HFFc6 (cell line): ENCODE data around the gene GPR31. TPM values are rescaled to one million over a fixed set of nuclear protein-coding genes. Genes with fewer than 3 reads are reported as not detected.

Experiments used
- DNase-seq: peaks from one replicate; pipeline ENCODE4 v3.0.0-alpha.2; 2018
- H3K27ac Mint-ChIP-seq: 2 replicates; pipeline ENCODE4 v1.8.0; 2020; ENCODE audit warnings: mild to moderate bottlenecking, mixed read lengths
- H3K27me3 Mint-ChIP-seq: 2 replicates; pipeline ENCODE4 v1.8.0; 2021; ENCODE audit warnings: mild to moderate bottlenecking, moderate library complexity, mixed read lengths; ENCODE audit not compliant: insufficient read depth
- H3K36me3 Mint-ChIP-seq: 2 replicates; pipeline ENCODE4 v1.8.0; 2021; ENCODE audit warnings: low read depth, mixed read lengths
- H3K4me1 Mint-ChIP-seq: 2 replicates; pipeline ENCODE4 v1.8.0; 2020; ENCODE audit warnings: low read depth, mixed read lengths
- H3K4me3 Mint-ChIP-seq: 2 replicates; pipeline ENCODE4 v1.8.0; 2020; ENCODE audit warnings: mild to moderate bottlenecking, moderate library complexity, mixed read lengths
- H3K9me3 Mint-ChIP-seq: 2 replicates; pipeline ENCODE4 v1.8.0; 2020; ENCODE audit warnings: mild to moderate bottlenecking, mixed read lengths
- total RNA-seq, 6 experiments: library from RNA; stranded (reverse); fragmentation: NEBNext Ultra II Directional; extraction: Animal tissue kit (Norgen Biotek cat#: 25700); gene quantifications; 2 replicates in 1 of 6; 3 replicates in 5 of 6; pipeline ENCODE4 v1.2.3, GENCODE V29; 2021
- TF ChIP-seq, protein P1 (sequence below): fragments of 200-600 bp; sonication (generic); IDR thresholded peaks from 2 replicates; pipeline ENCODE4 v1.5.0; 2021; ENCODE audit warnings: antibody characterized with exemption, mild to moderate bottlenecking

Gene GPR31
- total RNA-seq, 6 experiments from 2014 or later, result not detected

DNA sequence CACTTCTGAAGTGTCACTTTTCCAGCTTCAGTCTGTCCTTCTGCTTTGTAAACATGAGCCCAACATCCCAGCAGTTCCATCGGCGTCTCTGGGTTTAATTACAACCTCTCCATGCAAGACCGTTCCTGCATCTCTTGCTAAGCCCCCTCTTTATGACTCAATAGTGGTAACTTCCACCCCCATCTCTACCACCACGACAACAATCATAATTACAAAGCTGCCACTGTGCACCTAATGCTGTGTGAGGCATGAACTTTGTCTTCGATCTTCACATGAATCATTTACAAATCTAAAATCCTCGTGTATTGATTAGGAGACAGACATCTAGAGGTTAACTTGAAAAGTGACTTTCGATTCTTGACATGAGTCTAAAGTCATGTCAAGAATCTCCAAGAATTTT lies 39.8 kb downstream of the GPR31 start:
- 0 out of 2 replicates have a peak, but pooled peaks cover 3% of the 10 kb centered on the region for H3K27me3 Mint-ChIP-seq
- no peaks in the 10 kb centered on the region for H3K4me1 Mint-ChIP-seq
- H3K36me3 Mint-ChIP-seq, result peaks cover 12% of the 10 kb centered on the region
- H3K4me3 Mint-ChIP-seq, result no peak overlapping the region
- peaks cover 63% of the 10 kb centered on the region for H3K9me3 Mint-ChIP-seq
- TF ChIP-seq, protein P1, sequence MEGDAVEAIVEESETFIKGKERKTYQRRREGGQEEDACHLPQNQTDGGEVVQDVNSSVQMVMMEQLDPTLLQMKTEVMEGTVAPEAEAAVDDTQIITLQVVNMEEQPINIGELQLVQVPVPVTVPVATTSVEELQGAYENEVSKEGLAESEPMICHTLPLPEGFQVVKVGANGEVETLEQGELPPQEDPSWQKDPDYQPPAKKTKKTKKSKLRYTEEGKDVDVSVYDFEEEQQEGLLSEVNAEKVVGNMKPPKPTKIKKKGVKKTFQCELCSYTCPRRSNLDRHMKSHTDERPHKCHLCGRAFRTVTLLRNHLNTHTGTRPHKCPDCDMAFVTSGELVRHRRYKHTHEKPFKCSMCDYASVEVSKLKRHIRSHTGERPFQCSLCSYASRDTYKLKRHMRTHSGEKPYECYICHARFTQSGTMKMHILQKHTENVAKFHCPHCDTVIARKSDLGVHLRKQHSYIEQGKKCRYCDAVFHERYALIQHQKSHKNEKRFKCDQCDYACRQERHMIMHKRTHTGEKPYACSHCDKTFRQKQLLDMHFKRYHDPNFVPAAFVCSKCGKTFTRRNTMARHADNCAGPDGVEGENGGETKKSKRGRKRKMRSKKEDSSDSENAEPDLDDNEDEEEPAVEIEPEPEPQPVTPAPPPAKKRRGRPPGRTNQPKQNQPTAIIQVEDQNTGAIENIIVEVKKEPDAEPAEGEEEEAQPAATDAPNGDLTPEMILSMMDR, result no peak
- no peak for DNase-seq
- H3K27ac Mint-ChIP-seq, result no peak overlapping the region

DNA sequence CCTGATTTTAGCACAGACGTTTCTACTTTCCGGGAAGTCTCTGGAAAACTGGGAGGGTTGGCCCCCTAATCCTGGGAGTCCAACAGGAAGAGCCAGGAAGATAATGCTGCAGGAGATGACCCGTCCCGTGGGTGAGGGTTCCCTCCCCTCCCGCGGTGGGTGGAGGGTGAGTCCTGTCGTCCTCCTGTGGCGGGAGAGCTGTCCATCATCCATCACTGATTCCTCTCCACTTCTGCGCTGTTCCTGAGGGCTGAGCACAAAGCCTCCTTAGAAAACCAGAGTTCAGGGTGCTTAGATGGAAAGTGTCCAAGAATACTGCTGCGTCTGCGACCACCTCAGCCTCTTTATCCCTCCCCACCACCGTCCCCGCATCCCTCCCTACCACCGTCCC lies 40.9 kb downstream of the GPR31 start:
- Mint-ChIP-seq H3K4me1 (no peaks in the 10 kb centered on the region), H3K27ac (no peak overlapping the region), H3K36me3 (peaks cover 12% of the 10 kb centered on the region), H3K9me3 (peaks cover 63% of the 10 kb centered on the region), H3K27me3 (0 out of 2 replicates have a peak, but pooled peaks cover 3% of the 10 kb centered on the region), H3K4me3 (no peak overlapping the region)
- TF ChIP-seq, protein P1, result no peak
- DNase-seq, result no peak

DNA sequence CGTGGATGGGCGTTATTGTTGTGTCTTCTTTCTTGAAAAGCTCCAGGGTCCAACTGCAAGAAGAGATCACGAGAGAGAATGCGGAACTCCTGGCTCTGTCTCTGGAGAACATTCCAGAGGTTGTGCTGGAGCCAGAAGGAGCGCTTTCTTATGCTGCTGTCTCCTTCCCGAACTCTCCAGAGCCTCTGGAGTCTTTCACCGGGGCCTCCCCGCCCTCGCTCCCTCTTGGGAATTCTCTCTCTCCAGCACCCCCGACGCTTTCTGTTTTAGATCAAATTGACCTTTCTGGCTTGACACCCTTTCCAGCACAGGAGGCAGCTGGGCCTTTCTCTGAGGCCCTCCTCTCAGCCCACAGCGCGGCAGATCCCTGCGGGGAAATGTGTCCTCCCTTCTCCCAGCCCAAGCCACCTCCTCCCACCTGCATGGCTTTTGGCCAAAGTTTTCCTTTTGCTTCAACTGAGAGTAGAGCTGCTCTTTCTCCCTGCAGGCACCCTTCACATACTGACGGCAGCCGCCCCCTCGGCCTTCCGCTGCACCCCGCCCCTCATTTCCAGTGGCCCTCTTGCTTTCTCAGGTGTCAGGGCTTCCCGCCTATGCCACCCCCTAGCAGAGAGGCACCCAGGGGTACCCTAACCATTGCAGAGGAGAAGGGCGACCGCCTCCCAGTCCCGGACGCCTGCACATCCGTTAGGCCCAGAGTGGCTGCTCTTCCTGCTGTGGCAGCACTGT lies 41.5 kb downstream of the GPR31 start:
- H3K36me3 Mint-ChIP-seq, result peaks cover 12% of the 10 kb centered on the region
- no peak overlapping the region for H3K4me3 Mint-ChIP-seq
- 0 out of 2 replicates have a peak, but pooled peaks cover 3% of the 10 kb centered on the region for H3K27me3 Mint-ChIP-seq
- no peak overlapping the region for H3K27ac Mint-ChIP-seq
- H3K4me1 Mint-ChIP-seq, result no peaks in the 10 kb centered on the region
- H3K9me3 Mint-ChIP-seq, result peaks cover 58% of the 10 kb centered on the region
- DNase-seq, result no peak
- TF ChIP-seq, protein P1, result no peak

DNA sequence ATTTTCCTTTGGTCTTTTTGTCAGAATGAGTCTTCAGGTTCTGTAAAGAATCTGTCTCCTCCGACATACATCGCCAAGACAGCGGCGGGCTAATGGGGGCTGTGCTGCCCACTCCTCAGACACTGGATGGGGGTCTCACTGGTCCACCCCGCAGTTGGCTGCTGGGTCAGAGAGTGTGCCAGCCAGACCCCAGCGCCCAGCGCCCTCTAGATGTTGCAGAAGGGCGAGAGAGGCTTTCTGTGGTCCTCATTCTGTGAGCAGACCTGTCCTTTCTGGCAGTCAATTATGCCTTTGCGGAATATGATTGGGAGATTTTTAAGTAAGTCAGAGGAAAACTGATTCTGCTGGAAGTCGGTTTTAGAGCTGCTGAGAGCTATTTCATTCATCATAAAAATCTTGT lies 42.7 kb downstream of the GPR31 start:
- H3K4me1 Mint-ChIP-seq, result no peaks in the 10 kb centered on the region
- H3K27ac Mint-ChIP-seq, result no peak overlapping the region
- peaks cover 12% of the 10 kb centered on the region for H3K36me3 Mint-ChIP-seq
- peaks cover 56% of the 10 kb centered on the region for H3K9me3 Mint-ChIP-seq
- DNase-seq, result no peak
- no peak overlapping the region for H3K4me3 Mint-ChIP-seq
- TF ChIP-seq, protein P1, result no peak
- H3K27me3 Mint-ChIP-seq, result 0 out of 2 replicates have a peak, but pooled peaks cover 3% of the 10 kb centered on the region

DNA sequence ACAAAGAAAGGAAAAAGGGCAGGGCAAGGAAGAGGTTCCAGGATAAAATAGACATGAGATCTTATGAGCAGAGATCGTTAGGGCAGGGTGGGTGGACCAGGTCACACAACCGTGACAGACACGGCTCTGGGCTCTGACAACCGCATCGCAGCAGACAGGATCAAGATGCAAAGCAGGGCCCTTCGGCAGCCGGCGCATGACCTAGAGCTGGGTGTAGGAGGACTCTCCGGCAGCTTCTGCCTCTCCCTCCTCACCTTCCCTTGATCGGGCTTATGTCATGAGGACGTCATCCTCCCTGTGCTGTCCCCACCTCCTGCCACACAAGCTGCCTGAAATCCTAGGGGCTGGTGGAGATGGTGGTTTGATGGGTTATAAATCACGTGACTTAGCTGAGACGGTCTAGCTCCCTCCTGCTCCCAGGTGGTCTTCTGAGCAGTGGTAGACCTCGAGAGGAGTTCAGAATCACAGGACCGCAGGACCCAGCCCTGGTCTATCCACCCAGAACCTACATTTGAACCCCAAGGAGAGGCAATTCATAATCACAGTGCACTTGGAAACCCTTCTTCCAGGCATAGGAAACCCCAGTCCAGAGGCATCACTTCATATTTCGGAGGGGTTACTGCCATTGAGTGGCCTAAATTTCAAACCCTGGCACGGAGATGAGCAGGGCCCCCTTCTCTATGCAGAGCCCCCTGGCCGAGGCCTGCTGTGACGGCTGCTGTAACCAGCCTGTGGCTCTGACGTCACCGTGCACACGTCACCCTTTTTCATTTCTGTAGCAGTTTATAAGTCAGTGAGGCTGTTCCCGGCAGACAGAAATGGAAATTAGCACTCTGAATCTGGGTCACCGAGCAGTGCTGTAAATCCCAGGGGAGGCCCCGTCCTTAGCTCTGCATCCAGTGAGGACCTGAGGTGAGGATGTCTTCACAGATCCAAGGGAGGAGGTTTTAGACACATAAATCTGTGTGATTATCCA lies 43.6 kb downstream of the GPR31 start:
- TF ChIP-seq, protein P1, result no peak
- Mint-ChIP-seq H3K36me3 (peaks cover 17% of the 10 kb centered on the region), H3K27me3 (0 out of 2 replicates have a peak, but pooled peaks cover 3% of the 10 kb centered on the region), H3K4me3 (no peak overlapping the region), H3K4me1 (no peaks in the 10 kb centered on the region), H3K27ac (no peak overlapping the region), H3K9me3 (peaks cover 58% of the 10 kb centered on the region)
- no peak for DNase-seq
